Measurements from ENCODE around the gene MTCL1.

The MTCL1 gene

DNA sequence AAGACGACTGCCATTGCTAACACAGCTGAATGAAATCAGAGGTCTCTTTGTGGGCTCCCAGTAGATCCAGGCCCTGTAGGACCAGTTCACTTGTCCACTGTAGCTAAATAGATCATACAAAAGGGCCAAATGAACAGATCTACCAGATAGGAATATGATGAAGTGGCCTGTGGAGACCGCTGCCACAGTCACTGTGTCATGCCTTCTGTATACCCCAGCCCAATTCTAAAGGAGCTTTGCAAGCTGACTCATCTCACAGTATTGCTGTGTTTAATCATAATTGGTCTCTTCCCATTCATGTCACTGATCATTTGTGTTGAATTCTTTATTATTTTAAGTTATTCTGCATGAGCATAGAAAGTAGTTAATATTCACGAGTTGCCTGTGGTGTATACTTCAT is 125.8 kb downstream of the MTCL1 start:
- H3K9ac ChIP-seq (ENCODE audit: low read depth, low read length), result no peak overlapping the region
- no peaks in the 10 kb centered on the region for H3K9me3 ChIP-seq (ENCODE audit: insufficient read depth, low read length, severe bottlenecking)
- no peak overlapping the region for H3K4me2 ChIP-seq (ENCODE audit: insufficient read depth, low read length)
- H3K4me3 ChIP-seq (ENCODE audit: low read depth in 1 of 2, low read length in 2 of 2), result no peak overlapping the region
- H3K79me2 ChIP-seq (ENCODE audit: insufficient read depth, low read length), result no peaks in the 10 kb centered on the region
- no peaks in the 10 kb centered on the region for H4K20me1 ChIP-seq (ENCODE audit: insufficient read depth, low read length)
- no peaks in the 10 kb centered on the region for H3K4me1 ChIP-seq (ENCODE audit: insufficient read depth, low read length)
- H3K36me3 ChIP-seq (ENCODE audit: insufficient read depth, low read length), result no peaks in the 10 kb centered on the region
- no peak overlapping the region for H2AFZ ChIP-seq (ENCODE audit: low read depth, low read length)
- TF ChIP-seq EZH2 (IDR thresholded peaks at IDR 0.05; ENCODE audit: borderline replicate concordance, low read depth, low read length, severe bottlenecking), result no peak
- TF ChIP-seq, protein P1, sequence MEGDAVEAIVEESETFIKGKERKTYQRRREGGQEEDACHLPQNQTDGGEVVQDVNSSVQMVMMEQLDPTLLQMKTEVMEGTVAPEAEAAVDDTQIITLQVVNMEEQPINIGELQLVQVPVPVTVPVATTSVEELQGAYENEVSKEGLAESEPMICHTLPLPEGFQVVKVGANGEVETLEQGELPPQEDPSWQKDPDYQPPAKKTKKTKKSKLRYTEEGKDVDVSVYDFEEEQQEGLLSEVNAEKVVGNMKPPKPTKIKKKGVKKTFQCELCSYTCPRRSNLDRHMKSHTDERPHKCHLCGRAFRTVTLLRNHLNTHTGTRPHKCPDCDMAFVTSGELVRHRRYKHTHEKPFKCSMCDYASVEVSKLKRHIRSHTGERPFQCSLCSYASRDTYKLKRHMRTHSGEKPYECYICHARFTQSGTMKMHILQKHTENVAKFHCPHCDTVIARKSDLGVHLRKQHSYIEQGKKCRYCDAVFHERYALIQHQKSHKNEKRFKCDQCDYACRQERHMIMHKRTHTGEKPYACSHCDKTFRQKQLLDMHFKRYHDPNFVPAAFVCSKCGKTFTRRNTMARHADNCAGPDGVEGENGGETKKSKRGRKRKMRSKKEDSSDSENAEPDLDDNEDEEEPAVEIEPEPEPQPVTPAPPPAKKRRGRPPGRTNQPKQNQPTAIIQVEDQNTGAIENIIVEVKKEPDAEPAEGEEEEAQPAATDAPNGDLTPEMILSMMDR (IDR thresholded peaks at IDR 0.05; ENCODE audit: borderline replicate concordance, extremely low read depth, low read length, poor library complexity, severe bottlenecking), result no peak
- H3K27ac ChIP-seq (ENCODE audit: low read length), result no peak overlapping the region
- no peak for DNase-seq
- no peaks in the 10 kb centered on the region for H3K27me3 ChIP-seq (ENCODE audit: insufficient read depth, low read length, poor library complexity)
- no peak for ATAC-seq (ENCODE audit: insufficient read depth, low read depth)

DNA sequence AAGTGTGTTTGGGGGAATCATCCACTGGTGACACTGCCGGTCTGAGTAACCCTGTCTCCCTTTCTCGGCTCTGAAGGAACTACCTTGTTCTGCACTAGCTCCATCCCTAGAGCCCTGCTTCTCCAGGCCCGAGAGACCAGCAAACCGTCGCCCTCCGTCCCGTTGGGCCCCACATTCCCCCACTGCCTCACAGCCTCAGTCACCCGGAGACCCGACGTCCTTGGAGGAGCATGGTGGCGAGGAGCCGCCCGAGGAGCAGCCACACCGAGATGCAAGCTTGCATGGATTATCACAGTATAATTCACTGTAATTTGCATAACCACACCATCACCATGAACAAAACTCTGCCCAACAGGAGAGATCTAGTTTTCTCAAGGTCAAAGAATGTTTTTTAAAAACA is 126.2 kb downstream of the MTCL1 start:
- Histone ChIP-seq H3K9me3 (ENCODE audit: insufficient read depth, low read length, severe bottlenecking) (no peaks in the 10 kb centered on the region), H2AFZ (ENCODE audit: low read depth, low read length) (no peak overlapping the region), H3K4me2 (ENCODE audit: insufficient read depth, low read length) (no peak overlapping the region), H3K36me3 (ENCODE audit: insufficient read depth, low read length) (no peaks in the 10 kb centered on the region), H3K27me3 (ENCODE audit: insufficient read depth, low read length, poor library complexity) (no peaks in the 10 kb centered on the region), H3K27ac (ENCODE audit: low read length) (no peak overlapping the region), H3K4me3 (ENCODE audit: low read depth in 1 of 2, low read length in 2 of 2) (no peak overlapping the region), H3K4me1 (ENCODE audit: insufficient read depth, low read length) (no peaks in the 10 kb centered on the region), H4K20me1 (ENCODE audit: insufficient read depth, low read length) (no peaks in the 10 kb centered on the region), H3K79me2 (ENCODE audit: insufficient read depth, low read length) (no peaks in the 10 kb centered on the region), H3K9ac (ENCODE audit: low read depth, low read length) (no peak overlapping the region)
- ATAC-seq (ENCODE audit: insufficient read depth, low read depth), result no peak
- DNase-seq, result no peak
- TF ChIP-seq, protein P1 (IDR thresholded peaks at IDR 0.05; ENCODE audit: borderline replicate concordance, extremely low read depth, low read length, poor library complexity, severe bottlenecking), result no peak
- no peak for TF ChIP-seq EZH2 (IDR thresholded peaks at IDR 0.05; ENCODE audit: borderline replicate concordance, low read depth, low read length, severe bottlenecking)

DNA sequence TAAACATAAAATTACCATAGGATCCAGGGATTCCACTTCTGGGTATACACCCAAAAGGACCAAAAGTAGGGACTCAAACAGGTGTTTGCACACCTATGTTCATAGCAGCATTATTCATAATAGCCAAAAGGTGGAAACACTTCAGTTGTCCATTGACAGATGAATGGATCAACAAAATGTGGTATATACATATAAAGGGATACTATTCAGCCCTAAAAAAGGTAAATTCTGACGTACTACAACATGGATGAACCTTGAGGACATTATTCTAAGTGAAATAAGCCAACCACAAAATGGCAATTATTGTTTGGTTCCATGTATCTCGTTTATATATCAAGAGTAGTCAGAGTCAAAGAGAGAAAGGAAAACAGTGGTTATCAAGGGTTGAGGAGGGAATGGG is 128.1 kb downstream of the MTCL1 start:
- Histone ChIP-seq H3K4me1 (ENCODE audit: insufficient read depth, low read length) (no peaks in the 10 kb centered on the region), H3K27ac (ENCODE audit: low read length) (no peak overlapping the region), H3K4me2 (ENCODE audit: insufficient read depth, low read length) (no peak overlapping the region), H3K27me3 (ENCODE audit: insufficient read depth, low read length, poor library complexity) (no peaks in the 10 kb centered on the region), H3K9me3 (ENCODE audit: insufficient read depth, low read length, severe bottlenecking) (peaks cover 14% of the 10 kb centered on the region), H3K79me2 (ENCODE audit: insufficient read depth, low read length) (no peaks in the 10 kb centered on the region), H2AFZ (ENCODE audit: low read depth, low read length) (no peak overlapping the region), H4K20me1 (ENCODE audit: insufficient read depth, low read length) (no peaks in the 10 kb centered on the region), H3K9ac (ENCODE audit: low read depth, low read length) (no peak overlapping the region), H3K36me3 (ENCODE audit: insufficient read depth, low read length) (no peaks in the 10 kb centered on the region), H3K4me3 (ENCODE audit: low read depth in 1 of 2, low read length in 2 of 2) (no peak overlapping the region)
- no peak for DNase-seq
- ATAC-seq (ENCODE audit: insufficient read depth, low read depth), result no peak
- no peak for TF ChIP-seq EZH2 (IDR thresholded peaks at IDR 0.05; ENCODE audit: borderline replicate concordance, low read depth, low read length, severe bottlenecking)
- TF ChIP-seq, protein P1 (IDR thresholded peaks at IDR 0.05; ENCODE audit: borderline replicate concordance, extremely low read depth, low read length, poor library complexity, severe bottlenecking), result no peak

DNA sequence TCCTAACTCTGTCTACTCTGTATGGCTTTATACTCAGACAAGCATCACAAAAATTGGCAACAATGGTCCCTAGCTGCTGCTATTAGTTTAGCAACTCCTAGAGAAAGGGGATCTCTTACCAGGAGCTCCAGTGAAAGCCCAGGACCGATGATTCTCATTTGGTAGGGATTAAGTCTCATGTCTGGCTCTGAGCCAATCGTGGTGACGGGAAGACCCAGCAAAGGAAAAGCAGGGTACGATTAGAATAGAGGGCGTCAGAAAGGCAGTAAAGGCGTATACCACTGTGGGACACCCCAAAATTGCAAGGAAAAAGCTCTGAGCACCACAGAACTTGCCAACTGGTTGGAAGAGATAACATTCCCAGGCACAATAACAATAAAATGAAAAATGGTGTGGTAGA is 129.5 kb downstream of the MTCL1 start:
- no peak for DNase-seq

More for the DNA sequence above, 129.5 kb downstream of the MTCL1 start:
- H3K9me3 ChIP-seq (ENCODE audit: insufficient read depth, low read length, severe bottlenecking), result peaks cover 14% of the 10 kb centered on the region
- H3K27me3 ChIP-seq (ENCODE audit: insufficient read depth, low read length, poor library complexity), result no peaks in the 10 kb centered on the region
- no peak overlapping the region for H3K9ac ChIP-seq (ENCODE audit: low read depth, low read length)
- H3K4me1 ChIP-seq (ENCODE audit: insufficient read depth, low read length), result no peaks in the 10 kb centered on the region
- no peak overlapping the region for H2AFZ ChIP-seq (ENCODE audit: low read depth, low read length)
- no peak overlapping the region for H3K4me3 ChIP-seq (ENCODE audit: low read depth in 1 of 2, low read length in 2 of 2)
- TF ChIP-seq, protein P1 (IDR thresholded peaks at IDR 0.05; ENCODE audit: borderline replicate concordance, extremely low read depth, low read length, poor library complexity, severe bottlenecking), result no peak
- no peak for TF ChIP-seq EZH2 (IDR thresholded peaks at IDR 0.05; ENCODE audit: borderline replicate concordance, low read depth, low read length, severe bottlenecking)
- H3K79me2 ChIP-seq (ENCODE audit: insufficient read depth, low read length), result no peaks in the 10 kb centered on the region
- no peak for ATAC-seq (ENCODE audit: insufficient read depth, low read depth)
- H3K27ac ChIP-seq (ENCODE audit: low read length), result no peak overlapping the region
- no peak overlapping the region for H3K4me2 ChIP-seq (ENCODE audit: insufficient read depth, low read length)
- no peaks in the 10 kb centered on the region for H3K36me3 ChIP-seq (ENCODE audit: insufficient read depth, low read length)
- no peaks in the 10 kb centered on the region for H4K20me1 ChIP-seq (ENCODE audit: insufficient read depth, low read length)
